Karpas-422 (cell line): ENCODE results near the gene CTNNA1. TPM values are rescaled to one million over a fixed set of nuclear protein-coding genes. Genes with fewer than 3 reads are reported as not detected.
"Not testable (repeated sequence)": the region's sequence is repeated elsewhere in the genome, so short reads cannot be mapped to it uniquely, and the experiment has no call there.

ENCODE experiments used
- DNase-seq: peaks from one replicate; pipeline ENCODE4 v3.0.0-alpha.2; 2015
- H2AFZ ChIP-seq: fragments of 200-600 bp; sonication (generic); 2 replicates; pipeline ENCODE4 v1.6.1; 2014; ENCODE audit warnings: antibody characterized with exemption, low read length, mixed read lengths
- H3K27ac ChIP-seq: fragments of 200-600 bp; sonication (generic); 2 replicates; pipeline ENCODE4 v1.5.1; 2014; ENCODE audit warnings: mild to moderate bottlenecking, low read length, moderate library complexity
- H3K27me3 ChIP-seq: fragments of 200-600 bp; sonication (generic); 2 replicates; pipeline ENCODE4 v1.6.1; 2014; ENCODE audit warnings: low read length, mixed read lengths
- H3K36me3 ChIP-seq: fragments of 200-600 bp; sonication (generic); 2 replicates; pipeline ENCODE4 v1.6.1; 2014; ENCODE audit warnings: low read length, mixed read lengths; ENCODE audit not compliant: insufficient read depth
- H3K4me1 ChIP-seq: fragments of 200-600 bp; sonication (generic); 2 replicates; pipeline ENCODE4 v1.6.1; 2014; ENCODE audit warnings: mild to moderate bottlenecking, low read length, mixed read lengths
- H3K4me2 ChIP-seq: fragments of 200-600 bp; sonication (generic); 2 replicates; pipeline ENCODE4 v1.6.1; 2014; ENCODE audit warnings: low read length, low read depth, mild to moderate bottlenecking; ENCODE audit not compliant: poor library complexity, severe bottlenecking
- H3K4me3 ChIP-seq: fragments of 200-600 bp; sonication (generic); 2 replicates; pipeline ENCODE4 v1.5.1; 2014; ENCODE audit warnings: mild to moderate bottlenecking, antibody characterized with exemption, low read length, mixed read lengths
- H3K79me2 ChIP-seq: fragments of 200-600 bp; sonication (generic); 2 replicates; pipeline ENCODE4 v1.6.1; 2014; ENCODE audit warnings: mild to moderate bottlenecking, low read length, mixed read lengths
- H3K9ac ChIP-seq: fragments of 200-600 bp; sonication (generic); 2 replicates; pipeline ENCODE4 v1.6.0; 2014; ENCODE audit warnings: low read length
- H3K9me2 ChIP-seq: fragments of 200-600 bp; sonication (generic), shearing (Covaris generic); replicated peaks from 2 replicates; pipeline ENCODE4 v1.6.0; 2014; ENCODE audit warnings: mild to moderate bottlenecking, low read length, moderate library complexity; ENCODE audit not compliant: insufficient read depth
- H3K9me3 ChIP-seq: fragments of 300-700, 200-600 bp; sonication (generic); 2 replicates; pipeline ENCODE4 v1.6.1; 2014; ENCODE audit warnings: low read length, mixed read lengths
- H4K20me1 ChIP-seq: fragments of 200-600 bp; sonication (generic); 2 replicates; pipeline ENCODE4 v1.6.1; 2014; ENCODE audit warnings: mild to moderate bottlenecking, antibody characterized with exemption, low read length, low read depth; ENCODE audit not compliant: insufficient read depth
- total RNA-seq: library from RNA; depleted of rRNA; stranded (reverse); fragments of >200 nt; shearing (Covaris generic); gene quantifications from 2 replicates; pipeline ENCODE4 v1.2.3, GENCODE V29; 2014; ENCODE audit warnings: low replicate concordance

CTNNA1 gene
- total RNA-seq, 1 experiment from 2014 or later, result 13.2 TPM

- H3K36me3 ChIP-seq, result no peaks in the 10 kb centered on the region
- no peak overlapping the region for H3K4me2 ChIP-seq
- no peak overlapping the region for H3K9ac ChIP-seq
- no peaks in the 10 kb centered on the region for H4K20me1 ChIP-seq
- no peak for DNase-seq
- no peak overlapping the region for H3K4me3 ChIP-seq
- H3K4me1 ChIP-seq, result no peaks in the 10 kb centered on the region
- no peaks in the 10 kb centered on the region for H3K79me2 ChIP-seq
- H3K27me3 ChIP-seq, result no peaks in the 10 kb centered on the region
- H3K9me3 ChIP-seq, result no peaks in the 10 kb centered on the region
- H3K27ac ChIP-seq, result no peak overlapping the region
- no peak overlapping the region for H2AFZ ChIP-seq
- no peaks in the 10 kb centered on the region for H3K9me2 ChIP-seq
Measured at GRCh38 chr5:138772986-138773594, 19.9 kb downstream of the CTNNA1 start.

- not testable (repeated sequence) for H4K20me1 ChIP-seq
Measured at GRCh38 chr5:138773624-138774023, 20.4 kb downstream of the CTNNA1 start.

GRCh38 chr5:138775034-138775433 lies 21.8 kb downstream of the CTNNA1 start:
- Histone ChIP-seq H2AFZ (no peak overlapping the region), H3K4me3 (no peak overlapping the region), H3K9me2 (no peaks in the 10 kb centered on the region), H3K9ac (no peak overlapping the region), H3K9me3 (no peaks in the 10 kb centered on the region), H3K4me1 (no peaks in the 10 kb centered on the region), H3K79me2 (no peaks in the 10 kb centered on the region), H3K27me3 (no peaks in the 10 kb centered on the region), H3K36me3 (no peaks in the 10 kb centered on the region), H3K4me2 (no peak overlapping the region), H4K20me1 (no peaks in the 10 kb centered on the region), H3K27ac (no peak overlapping the region)
- no peak for DNase-seq

More at GRCh38 chr5:138773624-138774023, 20.4 kb downstream of the CTNNA1 start:
- not testable (repeated sequence) for H3K79me2 ChIP-seq, DNase-seq, H3K4me1 ChIP-seq, H3K27me3 ChIP-seq, H3K9me3 ChIP-seq, H3K9me2 ChIP-seq, H2AFZ ChIP-seq, H3K27ac ChIP-seq, H3K4me3 ChIP-seq, H3K4me2 ChIP-seq, H3K9ac ChIP-seq, H3K36me3 ChIP-seq

GRCh38 chr5:138778234-138778633 lies 25.0 kb downstream of the CTNNA1 start:
- DNase-seq, result no peak
- Histone ChIP-seq H3K4me2 (no peak overlapping the region), H3K9me2 (no peaks in the 10 kb centered on the region), H3K27me3 (no peaks in the 10 kb centered on the region), H3K9me3 (no peaks in the 10 kb centered on the region), H3K4me3 (no peak overlapping the region), H3K4me1 (no peaks in the 10 kb centered on the region), H4K20me1 (no peaks in the 10 kb centered on the region), H3K79me2 (no peaks in the 10 kb centered on the region), H2AFZ (no peak overlapping the region), H3K9ac (no peak overlapping the region), H3K27ac (no peak overlapping the region), H3K36me3 (no peaks in the 10 kb centered on the region)

- Histone ChIP-seq H3K4me3 (no peak overlapping the region), H3K27me3 (no peaks in the 10 kb centered on the region), H3K9me3 (no peaks in the 10 kb centered on the region), H3K9me2 (no peaks in the 10 kb centered on the region), H3K9ac (no peak overlapping the region), H3K4me1 (no peaks in the 10 kb centered on the region), H3K4me2 (no peak overlapping the region), H4K20me1 (no peaks in the 10 kb centered on the region), H3K36me3 (no peaks in the 10 kb centered on the region), H3K27ac (no peak overlapping the region), H3K79me2 (no peaks in the 10 kb centered on the region), H2AFZ (no peak overlapping the region)
- no peak for DNase-seq
Measured at GRCh38 chr5:138783976-138784375, 30.8 kb downstream of the CTNNA1 start.

GRCh38 chr5:138784590-138784989 lies 31.4 kb downstream of the CTNNA1 start:
- H3K4me2 ChIP-seq, result no peak overlapping the region
- DNase-seq, result no peak
- no peaks in the 10 kb centered on the region for H3K36me3 ChIP-seq

GRCh38 chr5:138789771-138790242 lies 36.6 kb downstream of the CTNNA1 start:
- Histone ChIP-seq H3K9me3 (no peaks in the 10 kb centered on the region), H4K20me1 (no peaks in the 10 kb centered on the region), H3K9ac (no peak overlapping the region), H3K36me3 (no peaks in the 10 kb centered on the region), H3K4me3 (no peak overlapping the region), H3K4me1 (no peaks in the 10 kb centered on the region), H3K27ac (no peak overlapping the region), H3K9me2 (no peaks in the 10 kb centered on the region), H3K4me2 (no peak overlapping the region), H3K79me2 (no peaks in the 10 kb centered on the region), H2AFZ (no peak overlapping the region), H3K27me3 (no peaks in the 10 kb centered on the region)
- peak; percentile 75 for DNase-seq

More at GRCh38 chr5:138784590-138784989, 31.4 kb downstream of the CTNNA1 start:
- no peak overlapping the region for H3K9ac ChIP-seq
- H3K79me2 ChIP-seq, result no peaks in the 10 kb centered on the region
- H3K4me3 ChIP-seq, result no peak overlapping the region
- no peaks in the 10 kb centered on the region for H3K9me3 ChIP-seq
- no peaks in the 10 kb centered on the region for H4K20me1 ChIP-seq
- no peaks in the 10 kb centered on the region for H3K9me2 ChIP-seq
- no peak overlapping the region for H3K27ac ChIP-seq
- H3K4me1 ChIP-seq, result no peaks in the 10 kb centered on the region
- no peak overlapping the region for H2AFZ ChIP-seq
- no peaks in the 10 kb centered on the region for H3K27me3 ChIP-seq

GRCh38 chr5:138790684-138791083 lies 37.5 kb downstream of the CTNNA1 start:
- no peaks in the 10 kb centered on the region for H3K9me2 ChIP-seq
- H3K4me3 ChIP-seq, result no peak overlapping the region
- no peaks in the 10 kb centered on the region for H3K9me3 ChIP-seq
- no peak overlapping the region for H3K27ac ChIP-seq
- no peak overlapping the region for H3K4me2 ChIP-seq
- no peak overlapping the region for H2AFZ ChIP-seq
- H3K9ac ChIP-seq, result no peak overlapping the region
- H3K79me2 ChIP-seq, result no peaks in the 10 kb centered on the region
- H3K4me1 ChIP-seq, result no peaks in the 10 kb centered on the region
- DNase-seq, result no peak
- H3K36me3 ChIP-seq, result no peaks in the 10 kb centered on the region
- no peaks in the 10 kb centered on the region for H4K20me1 ChIP-seq
- H3K27me3 ChIP-seq, result no peaks in the 10 kb centered on the region
